A549 (cell line): ENCODE data around the gene LYRM7. TPM values are rescaled to one million over a fixed set of nuclear protein-coding genes. Genes with fewer than 3 reads are reported as not detected.

Source experiments
- ATAC-seq, 2 experiments: fragments of 200-7000 bp in 1 of 2; fragments of >200 bp in 1 of 2; cut with Nextera tagmentation in 1 of 2; cut with Tn5 transposase in 1 of 2; 3 replicates each; pipeline versions ENCODE4 v1.8.0 to v1.9.1; 2018 to 2020; ENCODE audit warnings: mild to moderate bottlenecking in 1 of 2, moderate library complexity in 1 of 2
- CTCF ChIA-PET: fragments of 300-600 bp; sonication (Branson Sonifier 250); formaldehyde crosslinking; extraction: SDS; loops from one replicate; lab custom pipeline; 2021; ENCODE audit warnings: antibody characterized with exemption, inconsistent platforms; lab: Yijun Ruan, JAX
- POLR2A ChIA-PET: fragments of 350-600 bp; formaldehyde crosslinking; extraction: SDS; loops from one replicate; lab custom pipeline; 2021; ENCODE audit warnings: antibody characterized with exemption, inconsistent platforms; lab: Yijun Ruan, JAX
- DNase-seq, 2 experiments: peaks; one replicate each; pipeline versions ENCODE4 v3.0.0 to v3.0.0-alpha.2; 2011 to 2016; ENCODE audit warnings: low read depth in 1 of 2, low spot score in 1 of 2
- FAIRE-seq: peaks from 2 replicates; lab custom pipeline; 2011; peaks lifted over from hg19 to GRCh38; lab: Jason Lieb, UNC
- H3K27ac ChIP-seq, 2 experiments: fragments of >200 bp; sonication (Bioruptor Twin); formaldehyde crosslinking; 3 replicates each; pipeline ENCODE4 v1.5.1; 2016 to 2017
- H3K4me1 ChIP-seq: fragments of >200 bp; sonication (Bioruptor Twin); formaldehyde crosslinking; 3 replicates; pipeline ENCODE4 v1.6.1; 2016
- H3K4me2 ChIP-seq: fragments of >200 bp; sonication (Bioruptor Twin); formaldehyde crosslinking; 3 replicates; pipeline ENCODE4 v1.6.1; 2016
- H3K4me3 ChIP-seq: fragments of >200 bp; sonication (Bioruptor Twin); formaldehyde crosslinking; 3 replicates; pipeline ENCODE4 v1.5.1; 2016
- H3K9me3 ChIP-seq: fragments of >200 bp; sonication (Bioruptor Twin); formaldehyde crosslinking; 3 replicates; pipeline ENCODE4 v1.6.1; 2016
- CBX2 ChIP-seq: fragments of 200-600 bp; sonication (generic); IDR thresholded peaks from 2 replicates; pipeline ENCODE4 v1.6.1; 2016; ENCODE audit warnings: low read depth, mild to moderate bottlenecking, borderline replicate concordance
- CBX8 ChIP-seq: fragments of 200-600 bp; sonication (generic); IDR thresholded peaks from 2 replicates; pipeline ENCODE4 v1.6.1; 2016
- CHD2 ChIP-seq: fragments of 150-350 bp; IDR thresholded peaks from 2 replicates; pipeline ENCODE4 v1.6.1; 2014; ENCODE audit warnings: low read length; ENCODE audit not compliant: partially characterized antibody
- CHD4 ChIP-seq: fragments of 200-600 bp; sonication (generic); IDR thresholded peaks from 2 replicates; pipeline ENCODE4 v1.6.1; 2016; ENCODE audit warnings: antibody characterized with exemption, mild to moderate bottlenecking, borderline replicate concordance
- E2F6 ChIP-seq: IDR thresholded peaks from 2 replicates; pipeline ENCODE4 v1.6.1; 2012; ENCODE audit warnings: low read depth, borderline replicate concordance
- EHMT2 ChIP-seq: fragments of 200-600 bp; sonication (generic); IDR thresholded peaks from 2 replicates; pipeline ENCODE4 v1.6.1; 2016; ENCODE audit warnings: antibody characterized with exemption, low read depth, mild to moderate bottlenecking, moderate library complexity
- EP300 ChIP-seq, 2 experiments: fragments of >200 bp; sonication (Bioruptor Twin); formaldehyde crosslinking; IDR thresholded peaks; 2 replicates in 1 of 2; 3 replicates in 1 of 2; pipeline ENCODE4 v1.6.1; 2016 to 2017
- FOSB ChIP-seq: fragments of 250-450 bp; sonication (Bioruptor Pico); IDR thresholded peaks from 2 replicates; pipeline ENCODE4 v1.5.0; 2020; ENCODE audit warnings: mild to moderate bottlenecking, moderate library complexity
- FOXS1 ChIP-seq: fragments of 250-450 bp; sonication (Bioruptor Pico); IDR thresholded peaks from 2 replicates; pipeline ENCODE4 v1.5.0; 2020; ENCODE audit warnings: mild to moderate bottlenecking, moderate library complexity
- KDM5A ChIP-seq: fragments of 200-600 bp; sonication (generic); IDR thresholded peaks from 2 replicates; pipeline ENCODE4 v1.6.1; 2016; ENCODE audit warnings: antibody characterized with exemption, mild to moderate bottlenecking
- MAFK ChIP-seq: fragments of 450-650 bp; IDR thresholded peaks from 2 replicates; pipeline ENCODE4 v1.6.1; 2014; ENCODE audit not compliant: partially characterized antibody
- MAX ChIP-seq: IDR thresholded peaks from 2 replicates; pipeline ENCODE4 v1.6.1; 2012
- MAZ ChIP-seq: fragments of 150-350 bp; IDR thresholded peaks from 2 replicates; pipeline ENCODE4 v1.6.1; 2014; ENCODE audit warnings: antibody characterized with exemption, low read depth, low read length, borderline replicate concordance
- MYC ChIP-seq: IDR thresholded peaks from 2 replicates; pipeline ENCODE4 v1.6.1; 2012; ENCODE audit warnings: mild to moderate bottlenecking, inconsistent platforms, low read length, improper control_type of control experiment, borderline replicate concordance
- NFE2L2 ChIP-seq: fragments of 150-350 bp; conservative IDR thresholded peaks from 2 replicates; pipeline ENCODE4 v1.6.1; 2014; ENCODE audit warnings: low read length
- NPAS2 ChIP-seq: fragments of 250-450 bp; sonication (Bioruptor Pico); IDR thresholded peaks from 2 replicates; pipeline ENCODE4 v1.8.0; 2022; ENCODE audit warnings: mild to moderate bottlenecking, moderate library complexity, borderline replicate concordance
- NR3C1 ChIP-seq: fragments of >200 bp; sonication (Bioruptor Twin); formaldehyde crosslinking; IDR thresholded peaks from 3 replicates; pipeline ENCODE4 v1.6.1; 2017
- POLR2A ChIP-seq: IDR thresholded peaks from 2 replicates; pipeline ENCODE4 v1.6.1; 2012; ENCODE audit warnings: mild to moderate bottlenecking, low read length
- RAD21 ChIP-seq, 2 experiments: fragments of >200 bp in 1 of 2; sonication (Bioruptor Twin) in 1 of 2; formaldehyde crosslinking in 1 of 2; IDR thresholded peaks in 1 of 2; conservative IDR thresholded peaks in 1 of 2; 2 replicates in 1 of 2; 3 replicates in 1 of 2; pipeline ENCODE4 v1.6.1; 2012 to 2018; ENCODE audit warnings: inconsistent platforms in 1 of 2
- RFX5 ChIP-seq: fragments of 450-650 bp; IDR thresholded peaks from 2 replicates; pipeline ENCODE4 v1.7.1; 2014; ENCODE audit warnings: antibody characterized with exemption, mild to moderate bottlenecking, moderate library complexity
- SREBF2 ChIP-seq: fragments of 450-650 bp; IDR thresholded peaks from 2 replicates; pipeline ENCODE4 v1.6.1; 2014; ENCODE audit warnings: mild to moderate bottlenecking, moderate library complexity
- TFCP2L1 ChIP-seq: fragments of 250-450 bp; sonication (Bioruptor Pico); IDR thresholded peaks from 2 replicates; pipeline ENCODE4 v1.5.0; 2021; ENCODE audit warnings: mild to moderate bottlenecking
- ZNF302 ChIP-seq: fragments of 250-450 bp; sonication (Bioruptor Pico); IDR thresholded peaks from 2 replicates; pipeline ENCODE4 v1.9.0; 2021; ENCODE audit warnings: inconsistent platforms, mild to moderate bottlenecking, moderate library complexity
- WGBS: methylation state at CpG from one replicate; pipeline ENCODE4 v1.1.6; 2017; ENCODE audit errors: missing lambda C conversion rate; 5-methylcytosine and 5-hydroxymethylcytosine counted together
- polyA plus RNA-seq, 4 experiments: library from polyadenylated mRNA; depleted of rRNA in 3 of 4; stranded (reverse); fragments of >200 nt; fragmentation: RNase III in 1 of 4; extraction: RNeasy Plus Mini Kit Qiagen cat#74134 plus additional on column Dnase treatment in 1 of 4; gene quantifications; 2 replicates in 3 of 4; 3 replicates in 1 of 4; pipeline ENCODE4 v1.2.3, GENCODE V29; 2011 to 2017
- TF ChIP-seq, protein P1 (sequence below): fragments of >200 bp; sonication (Bioruptor Twin); formaldehyde crosslinking; IDR thresholded peaks from 3 replicates; pipeline ENCODE4 v1.6.1; 2016
- TF ChIP-seq, protein P2 (sequence below): fragments of 450-650 bp; IDR thresholded peaks from 2 replicates; pipeline ENCODE4 v1.6.1; 2014; ENCODE audit warnings: antibody characterized with exemption
- TF ChIP-seq, protein P3 (sequence below): IDR thresholded peaks from 2 replicates; pipeline ENCODE4 v1.6.1; 2012

LYRM7 gene
- polyA plus RNA-seq, 2 of the 4 experiments (the other 2 are of a cell fraction) = 6.2 to 11.1 TPM

GRCh38 chr5:131214609-131215227 is 44.0 kb downstream of the LYRM7 start:
- Histone ChIP-seq H3K9me3 (no peaks in the 10 kb centered on the region), H3K4me1 (peaks cover 7% of the 10 kb centered on the region), H3K4me2 (no peak overlapping the region), H3K4me3 (no peak overlapping the region), H3K27ac (no peak overlapping the region)
- no peak for TF ChIP-seq NPAS2 (CRISPR knock-in tag)
- no peak for TF ChIP-seq MAFK
- TF ChIP-seq RFX5 = no peak
- no peak for TF ChIP-seq EHMT2
- TF ChIP-seq NFE2L2 = no peak
- TF ChIP-seq FOSB (CRISPR knock-in tag) = no peak
- TF ChIP-seq CHD4 = no peak
- TF ChIP-seq FOXS1 (CRISPR knock-in tag) = no peak
- TF ChIP-seq MYC = no peak
- TF ChIP-seq EP300 (IDR thresholded peaks at IDR 0.05) = no peak
- TF ChIP-seq, protein P1, sequence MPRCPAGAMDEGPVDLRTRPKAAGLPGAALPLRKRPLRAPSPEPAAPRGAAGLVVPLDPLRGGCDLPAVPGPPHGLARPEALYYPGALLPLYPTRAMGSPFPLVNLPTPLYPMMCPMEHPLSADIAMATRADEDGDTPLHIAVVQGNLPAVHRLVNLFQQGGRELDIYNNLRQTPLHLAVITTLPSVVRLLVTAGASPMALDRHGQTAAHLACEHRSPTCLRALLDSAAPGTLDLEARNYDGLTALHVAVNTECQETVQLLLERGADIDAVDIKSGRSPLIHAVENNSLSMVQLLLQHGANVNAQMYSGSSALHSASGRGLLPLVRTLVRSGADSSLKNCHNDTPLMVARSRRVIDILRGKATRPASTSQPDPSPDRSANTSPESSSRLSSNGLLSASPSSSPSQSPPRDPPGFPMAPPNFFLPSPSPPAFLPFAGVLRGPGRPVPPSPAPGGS = no peak
- no peak for TF ChIP-seq CBX2
- TF ChIP-seq, protein P2, sequence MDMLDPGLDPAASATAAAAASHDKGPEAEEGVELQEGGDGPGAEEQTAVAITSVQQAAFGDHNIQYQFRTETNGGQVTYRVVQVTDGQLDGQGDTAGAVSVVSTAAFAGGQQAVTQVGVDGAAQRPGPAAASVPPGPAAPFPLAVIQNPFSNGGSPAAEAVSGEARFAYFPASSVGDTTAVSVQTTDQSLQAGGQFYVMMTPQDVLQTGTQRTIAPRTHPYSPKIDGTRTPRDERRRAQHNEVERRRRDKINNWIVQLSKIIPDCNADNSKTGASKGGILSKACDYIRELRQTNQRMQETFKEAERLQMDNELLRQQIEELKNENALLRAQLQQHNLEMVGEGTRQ = no peak
- TF ChIP-seq E2F6 = no peak
- TF ChIP-seq SREBF2 = no peak
- TF ChIP-seq TFCP2L1 (CRISPR knock-in tag) = no peak
- TF ChIP-seq NR3C1 = no peak
- DNase-seq = no peak
- ChIA-PET CTCF (interaction anchor here (0.9 to 1.1 kb wide), 2 partner anchors 49 to 51 kb away, joined by 3 to 4 read pairs; no protein-coding TSS in a partner anchor), POLR2A (no interaction called here)
- no peak; a peak in 1 of 6 replicates for ATAC-seq
- WGBS = 77% methylated on average over 3 of the region's 3 CpGs
- FAIRE-seq = no peak

GRCh38 chr5:131217791-131218190 is 47.0 kb downstream of the LYRM7 start:
- FAIRE-seq (no peak), ATAC-seq (no peak), DNase-seq (no peak)
- no peaks in the 10 kb centered on the region for H3K9me3 ChIP-seq
- ChIA-PET CTCF (no interaction called here), POLR2A (no interaction called here)
- H3K4me2 ChIP-seq = no peak overlapping the region
- H3K4me3 ChIP-seq = no peak overlapping the region
- H3K27ac ChIP-seq = no peak overlapping the region
- H3K4me1 ChIP-seq = peaks cover 20% of the 10 kb centered on the region
- no peak for TF ChIP-seq POLR2A
- no peak for TF ChIP-seq SREBF2
- TF ChIP-seq, protein P3, sequence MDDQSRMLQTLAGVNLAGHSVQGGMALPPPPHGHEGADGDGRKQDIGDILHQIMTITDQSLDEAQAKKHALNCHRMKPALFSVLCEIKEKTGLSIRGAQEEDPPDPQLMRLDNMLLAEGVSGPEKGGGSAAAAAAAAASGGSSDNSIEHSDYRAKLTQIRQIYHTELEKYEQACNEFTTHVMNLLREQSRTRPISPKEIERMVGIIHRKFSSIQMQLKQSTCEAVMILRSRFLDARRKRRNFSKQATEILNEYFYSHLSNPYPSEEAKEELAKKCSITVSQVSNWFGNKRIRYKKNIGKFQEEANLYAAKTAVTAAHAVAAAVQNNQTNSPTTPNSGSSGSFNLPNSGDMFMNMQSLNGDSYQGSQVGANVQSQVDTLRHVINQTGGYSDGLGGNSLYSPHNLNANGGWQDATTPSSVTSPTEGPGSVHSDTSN = no peak
- TF ChIP-seq, protein P2 = no peak
- no peak for TF ChIP-seq MAX
- no peak for TF ChIP-seq CHD2
- TF ChIP-seq RAD21 (conservative IDR thresholded peaks at IDR 0.05 in 1 of 2, IDR thresholded peaks at IDR 0.05 in 1 of 2) = no peak
- TF ChIP-seq MAZ = no peak
- no peak for TF ChIP-seq ZNF302 (CRISPR knock-in tag)
- no peak for TF ChIP-seq TFCP2L1 (CRISPR knock-in tag)
- TF ChIP-seq RFX5 = no peak
- no peak for TF ChIP-seq CBX8
- TF ChIP-seq KDM5A = no peak
- WGBS = 96% methylated on average over 4 of the region's 4 CpGs
